HG03025 (cell line): ENCODE results near the gene NDC80.
A peak's percentile ranks its signal among the peaks of the same experiment; 100 is the strongest.
"Not testable (repeated sequence)": the region's sequence is repeated elsewhere in the genome, so short reads cannot be mapped to it uniquely, and the experiment has no call there.

ENCODE experiments used
- ATAC-seq: cut with Tn5 transposase; IDR thresholded peaks from one replicate; pipeline ENCODE4 v1.9.1; 2021; ENCODE audit warnings: mild to moderate bottlenecking, moderate library complexity; ENCODE audit not compliant: unreplicated experiment, low FRiP score

The NDC80 gene

DNA sequence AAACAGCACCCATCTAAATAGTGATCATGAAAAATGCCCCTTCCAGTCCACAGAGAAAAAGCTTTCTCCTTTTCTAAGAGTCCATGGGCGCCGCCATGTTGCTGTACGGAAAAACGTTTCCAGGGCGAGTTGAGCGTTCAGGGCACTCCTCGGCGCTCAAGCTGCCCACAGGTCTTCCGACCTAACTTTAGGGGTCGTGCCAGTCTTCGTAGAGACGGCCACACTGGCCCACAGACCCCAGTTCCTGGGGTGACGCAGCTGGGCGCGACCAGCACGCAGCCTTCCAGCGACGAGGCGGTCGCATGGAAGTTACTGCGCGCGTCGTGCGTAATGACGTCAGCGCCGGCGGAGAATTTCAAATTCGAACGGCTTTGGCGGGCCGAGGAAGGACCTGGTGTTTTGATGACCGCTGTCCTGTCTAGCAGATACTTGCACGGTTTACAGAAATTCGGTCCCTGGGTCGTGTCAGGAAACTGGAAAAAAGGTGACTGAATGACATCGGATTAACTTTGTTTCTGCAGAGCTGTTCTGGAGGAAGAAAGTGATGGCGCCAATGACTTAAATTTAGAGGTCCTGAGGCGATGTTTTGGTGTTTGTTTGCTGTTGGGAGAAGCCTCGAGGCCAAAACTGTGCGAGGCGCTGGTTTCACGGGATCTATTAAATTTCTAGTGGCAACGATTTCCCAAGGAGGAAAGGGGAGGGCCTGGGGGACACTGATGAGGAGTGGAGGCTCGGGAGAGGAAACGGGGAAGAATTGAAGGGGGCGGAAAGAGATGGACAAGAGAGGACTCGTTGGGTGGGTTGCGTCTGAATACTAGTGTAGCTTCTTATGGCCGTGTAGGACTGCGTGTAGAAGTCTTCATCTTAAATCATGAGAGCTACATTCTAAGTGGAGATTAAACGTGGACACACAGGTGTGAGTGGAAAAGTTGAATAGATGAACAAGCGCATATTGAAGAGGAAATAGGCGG lies at the start of gene NDC80, which contains the start of gene METTL4:
TSS of gene NDC80 (plus strand) at position 358 of the 971 bp plus-strand sequence. CDS start 1,429 bp downstream, outside the sequence.
TSS of gene METTL4 (minus strand) at position 306 of the 971 bp plus-strand sequence. CDS start 4,289 bp downstream, outside the sequence.
- peak; percentile 78 for ATAC-seq

DNA sequence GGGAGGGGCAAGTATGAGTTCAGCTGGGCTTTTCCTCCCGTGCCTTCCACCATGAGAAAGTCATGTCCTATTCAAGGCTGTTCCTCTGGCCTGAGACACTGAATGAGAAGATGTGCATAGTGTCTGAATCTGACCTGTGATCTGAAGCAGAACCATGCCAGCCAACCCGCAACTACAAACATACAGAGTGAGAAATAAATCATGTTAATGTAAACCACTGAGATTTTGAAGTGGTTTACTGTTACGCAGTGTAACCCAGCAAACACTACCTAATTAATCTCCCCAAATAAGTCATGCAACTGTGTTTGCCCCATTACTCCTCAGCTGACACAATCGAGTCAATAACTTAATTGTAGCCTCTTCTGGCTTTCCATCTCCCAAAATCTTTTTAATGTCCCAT lies 49.2 kb upstream of the NDC80 start:
- no peak for ATAC-seq

- ATAC-seq = not testable (repeated sequence)
Observed at GRCh38 chr18:2524794-2525198, 46.6 kb upstream of the NDC80 start.

- no peak for ATAC-seq
Observed at GRCh38 chr18:2526329-2526728, 45.0 kb upstream of the NDC80 start.

DNA sequence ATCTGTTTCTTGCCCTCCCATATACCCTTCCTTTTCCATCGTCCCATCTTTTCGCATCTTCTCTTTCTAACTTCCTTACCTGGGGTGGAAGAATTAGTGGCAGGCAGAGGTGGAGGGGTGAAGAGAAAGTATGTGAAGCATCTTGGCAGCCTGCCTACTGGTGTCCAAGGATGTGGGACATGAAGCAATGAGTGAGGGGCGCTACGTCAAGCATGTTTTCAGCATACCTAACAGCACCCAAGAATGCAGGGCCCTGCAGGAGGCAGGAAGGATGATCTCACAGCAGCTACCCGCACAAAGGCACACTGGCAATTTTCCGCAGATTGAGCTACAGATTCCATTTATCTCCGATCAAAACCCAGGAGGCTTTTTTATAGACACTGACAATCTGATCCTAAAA lies 42.2 kb upstream of the NDC80 start:
- ATAC-seq = no peak

DNA sequence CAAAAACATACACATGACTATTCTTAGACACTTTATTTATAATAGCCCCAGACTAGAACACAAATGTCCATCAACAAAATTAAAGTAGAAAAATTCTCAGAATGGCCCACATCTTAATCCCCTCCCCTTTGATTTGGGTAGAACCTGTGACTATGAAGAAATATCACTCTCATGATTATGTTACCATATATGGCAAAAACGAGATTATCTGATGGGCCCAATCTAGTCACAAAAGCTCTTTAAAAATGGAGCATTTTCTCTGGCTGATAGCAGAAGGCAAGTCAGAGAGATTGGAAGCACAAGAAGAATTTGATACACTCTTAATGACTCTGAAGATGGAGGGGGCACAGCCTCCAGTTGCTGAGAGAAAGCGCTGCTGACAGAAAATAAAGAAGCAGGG lies 39.6 kb upstream of the NDC80 start:
- ATAC-seq = no peak

GRCh38 chr18:2532797-2533196 lies 38.6 kb upstream of the NDC80 start:
- no peak for ATAC-seq

DNA sequence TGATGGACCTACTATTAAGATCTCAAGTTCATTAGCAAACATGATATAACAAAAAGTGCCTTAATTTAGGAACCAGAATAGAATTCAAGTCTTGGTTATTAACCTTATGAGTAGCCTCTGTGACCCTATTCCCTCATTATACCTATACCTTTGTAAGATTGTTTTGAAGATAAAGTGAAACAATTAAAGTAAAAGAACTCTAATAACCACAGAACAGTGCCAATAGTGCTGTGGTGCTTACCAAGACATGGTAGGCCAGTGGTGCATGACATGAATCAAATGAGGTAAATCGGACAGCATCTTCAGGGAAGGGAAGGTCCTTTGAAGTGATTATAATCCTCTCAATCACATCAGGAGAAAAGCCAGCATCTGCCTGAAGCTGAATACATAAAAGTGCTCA lies 36.5 kb upstream of the NDC80 start:
- no peak for ATAC-seq

DNA sequence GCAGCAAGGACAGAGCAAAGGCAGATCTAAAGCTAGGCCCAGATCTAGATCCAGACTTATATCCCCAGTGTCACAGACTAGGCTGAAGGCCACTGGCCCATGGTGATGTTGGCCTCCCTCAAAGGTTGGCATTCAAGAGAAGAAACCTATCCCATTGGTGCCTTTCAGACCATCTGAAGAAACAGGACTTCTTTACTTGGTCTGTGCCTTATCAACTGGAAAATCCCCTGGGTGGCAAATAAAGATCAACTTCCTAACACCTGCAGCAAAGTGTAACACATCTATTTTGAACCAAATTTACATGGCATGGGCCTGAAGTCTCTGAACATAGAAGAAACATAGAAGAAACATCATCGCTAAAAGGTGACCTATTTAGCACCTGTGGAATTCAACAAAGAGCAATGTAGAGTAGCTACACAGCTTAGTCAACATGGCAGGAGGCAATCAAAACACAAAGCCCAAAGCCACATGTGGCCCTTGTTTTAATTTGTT lies 35.9 kb upstream of the NDC80 start:
- ATAC-seq = no peak

DNA sequence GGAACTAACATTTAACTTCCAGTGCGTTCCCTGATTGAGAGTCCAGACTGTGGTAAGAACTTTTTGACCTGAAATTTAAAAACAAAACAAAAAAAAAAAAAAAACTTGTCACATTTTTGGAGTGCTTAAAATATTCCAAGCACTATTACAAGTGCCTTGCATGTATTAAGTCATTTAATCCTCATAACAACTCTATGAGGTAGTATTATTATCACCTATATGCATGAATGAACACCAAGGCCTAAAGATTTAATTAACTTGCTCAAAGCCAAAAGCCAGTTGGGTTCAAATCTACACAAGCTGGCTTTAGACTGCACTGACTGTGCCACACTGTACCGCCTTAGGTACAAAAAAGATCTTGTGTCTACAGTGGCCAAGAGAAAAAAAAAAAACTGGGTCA lies 35.3 kb upstream of the NDC80 start:
- ATAC-seq = no peak

DNA sequence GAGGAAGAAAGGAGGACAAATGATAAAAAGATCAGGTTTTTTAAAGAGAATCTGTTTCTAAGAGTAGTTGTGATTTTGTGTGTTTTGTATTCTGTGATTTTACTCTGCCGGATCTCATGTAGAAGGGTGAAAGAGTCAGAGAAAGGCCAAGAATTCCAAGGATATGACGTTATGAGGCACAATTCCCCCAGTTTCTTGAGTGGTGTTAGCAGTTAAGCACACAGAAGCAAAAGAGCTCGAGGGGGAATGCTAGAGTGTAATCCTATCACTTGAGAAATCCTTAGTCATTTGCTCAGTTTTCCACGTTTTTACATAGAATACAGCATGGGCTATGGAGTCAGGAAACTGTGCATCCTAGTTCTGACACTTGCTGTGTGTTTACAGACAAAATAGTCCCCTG lies 34.9 kb upstream of the NDC80 start:
- ATAC-seq = no peak

DNA sequence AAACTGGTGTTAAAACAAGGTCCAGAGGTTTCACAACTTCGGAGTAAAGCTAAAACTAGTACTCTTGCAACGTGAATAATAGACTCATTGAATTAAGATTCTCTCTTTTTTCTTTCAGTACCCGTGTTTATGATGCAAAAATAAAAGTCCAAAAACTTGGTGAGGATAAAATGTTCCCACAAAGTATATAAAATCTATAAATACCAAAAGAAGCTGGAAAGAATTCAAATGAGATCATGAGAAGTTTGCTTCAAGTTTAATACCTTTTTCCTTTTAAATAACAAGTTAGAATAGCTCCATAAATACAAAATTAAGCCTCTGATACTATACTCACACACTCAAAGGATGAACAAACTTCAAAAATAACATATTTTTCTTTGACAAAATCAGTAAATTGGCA lies 34.1 kb upstream of the NDC80 start:
- no peak for ATAC-seq

GRCh38 chr18:2538236-2538635 lies 33.1 kb upstream of the NDC80 start:
- ATAC-seq = no peak

- ATAC-seq = no peak
Observed at GRCh38 chr18:2538844-2539243, 32.5 kb upstream of the NDC80 start.

GRCh38 chr18:2540575-2540974 lies 30.8 kb upstream of the NDC80 start:
- ATAC-seq = no peak

GRCh38 chr18:2541925-2542563 lies 29.3 kb upstream of the NDC80 start:
- ATAC-seq = not testable (repeated sequence)

- ATAC-seq = no peak
Observed at GRCh38 chr18:2545155-2545554, 26.2 kb upstream of the NDC80 start.

GRCh38 chr18:2547477-2548087 lies 23.8 kb upstream of the NDC80 start:
- no peak for ATAC-seq

DNA sequence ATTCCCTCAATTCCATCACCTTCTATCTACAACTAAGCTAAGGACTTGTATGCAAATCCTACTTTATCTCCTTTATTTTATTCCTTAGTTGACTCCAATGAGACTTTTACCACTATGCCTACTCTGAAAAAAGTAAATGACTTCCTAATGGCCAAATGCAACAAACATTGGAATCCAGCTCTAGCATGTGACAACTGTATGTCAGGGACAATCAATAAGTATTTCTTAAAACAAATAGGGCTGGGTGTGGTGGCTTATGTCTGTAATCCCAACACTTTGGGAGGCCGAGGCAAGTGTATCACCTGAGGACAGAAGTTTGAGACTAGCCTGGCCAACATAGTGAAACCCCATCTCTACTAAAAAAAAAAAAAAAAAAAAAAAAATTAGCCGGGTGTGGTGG lies 21.9 kb upstream of the NDC80 start:
- no peak for ATAC-seq

GRCh38 chr18:2551425-2551824 lies 19.9 kb upstream of the NDC80 start:
- no peak for ATAC-seq

DNA sequence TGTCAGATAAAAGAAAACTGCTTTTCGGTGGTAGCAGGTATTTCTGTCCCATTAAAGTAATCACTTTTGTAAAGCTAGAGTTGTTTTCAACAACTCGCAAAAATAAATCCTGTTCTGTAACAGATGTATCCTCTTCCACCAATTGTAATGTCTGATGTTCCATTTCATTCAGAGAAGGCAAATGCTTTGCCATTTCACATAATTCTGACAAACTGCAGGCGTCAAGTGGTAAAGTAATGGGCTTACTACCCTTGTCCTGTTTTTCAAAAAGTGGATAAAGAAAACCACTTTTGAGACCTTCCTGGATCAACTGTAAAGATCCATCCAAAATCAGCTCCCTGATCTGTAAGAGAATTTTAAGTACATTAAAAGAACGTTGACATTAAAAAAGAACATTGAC lies 16.7 kb upstream of the NDC80 start:
- ATAC-seq = no peak
